ENCODE data around the gene DDIT4L. TPM values are rescaled to one million over a fixed set of nuclear protein-coding genes. Genes with fewer than 3 reads are reported as not detected.

The DDIT4L gene
- total and polyA plus RNA-seq, 2 donors (not counting 1 experiment from before 2014, with no cell fraction given): not detected

DNA sequence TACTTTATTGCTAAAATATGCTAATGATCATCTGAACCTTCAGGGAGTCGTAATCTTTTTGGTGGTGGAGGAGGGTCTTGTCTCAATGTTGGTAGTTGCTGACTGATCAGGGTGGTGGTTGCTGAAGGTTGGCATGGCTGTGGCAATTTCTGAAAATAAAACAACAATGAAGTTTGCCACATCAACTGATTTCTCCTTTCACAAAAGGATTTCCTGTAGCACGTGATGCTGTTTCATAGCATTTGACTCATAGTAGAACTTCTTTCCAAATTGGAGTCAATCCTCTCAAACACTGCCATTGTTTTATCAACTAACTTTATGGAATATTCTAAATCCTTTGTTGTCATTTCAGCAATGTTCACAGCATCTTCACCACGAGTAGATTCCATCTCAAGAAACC is 19.3 kb downstream of the DDIT4L start:
- CTCF ChIA-PET: no interaction called here
- no peaks in the 10 kb centered on the region for H3K27me3 Mint-ChIP-seq
- no peaks in the 10 kb centered on the region for H3K27me3 ChIP-seq (replicated peaks in 1 of 4; ENCODE audit: control extremely low read depth in 1 of 4, control insufficient read depth in 3 of 4, insufficient read depth in 4 of 4, low read length in 3 of 4)
- H3K4me3 Mint-ChIP-seq: no peak overlapping the region
- H3K79me2 ChIP-seq (ENCODE audit: control insufficient read depth, insufficient read depth, low read length): no peaks in the 10 kb centered on the region
- H3K36me3 ChIP-seq (replicated peaks in 1 of 2; ENCODE audit: control extremely low read depth in 1 of 2, control insufficient read depth in 1 of 2, extremely low read depth in 1 of 2, insufficient read depth in 2 of 2, low read length in 1 of 2): no peaks in the 10 kb centered on the region
- H3K9me3 ChIP-seq (ENCODE audit: control extremely low read depth in 1 of 3, control insufficient read depth in 2 of 3, insufficient read depth in 1 of 3, low read length in 2 of 3): no peaks in the 10 kb centered on the region
- H2AFZ ChIP-seq (ENCODE audit: insufficient read depth, low read depth, low read length, poor library complexity, severe bottlenecking): no peak overlapping the region
- no peak for TF ChIP-seq EZH2 (IDR thresholded peaks at IDR 0.05; ENCODE audit: borderline replicate concordance, insufficient read depth, low read depth, low read length, poor library complexity, severe bottlenecking)
- TF ChIP-seq, protein P1, sequence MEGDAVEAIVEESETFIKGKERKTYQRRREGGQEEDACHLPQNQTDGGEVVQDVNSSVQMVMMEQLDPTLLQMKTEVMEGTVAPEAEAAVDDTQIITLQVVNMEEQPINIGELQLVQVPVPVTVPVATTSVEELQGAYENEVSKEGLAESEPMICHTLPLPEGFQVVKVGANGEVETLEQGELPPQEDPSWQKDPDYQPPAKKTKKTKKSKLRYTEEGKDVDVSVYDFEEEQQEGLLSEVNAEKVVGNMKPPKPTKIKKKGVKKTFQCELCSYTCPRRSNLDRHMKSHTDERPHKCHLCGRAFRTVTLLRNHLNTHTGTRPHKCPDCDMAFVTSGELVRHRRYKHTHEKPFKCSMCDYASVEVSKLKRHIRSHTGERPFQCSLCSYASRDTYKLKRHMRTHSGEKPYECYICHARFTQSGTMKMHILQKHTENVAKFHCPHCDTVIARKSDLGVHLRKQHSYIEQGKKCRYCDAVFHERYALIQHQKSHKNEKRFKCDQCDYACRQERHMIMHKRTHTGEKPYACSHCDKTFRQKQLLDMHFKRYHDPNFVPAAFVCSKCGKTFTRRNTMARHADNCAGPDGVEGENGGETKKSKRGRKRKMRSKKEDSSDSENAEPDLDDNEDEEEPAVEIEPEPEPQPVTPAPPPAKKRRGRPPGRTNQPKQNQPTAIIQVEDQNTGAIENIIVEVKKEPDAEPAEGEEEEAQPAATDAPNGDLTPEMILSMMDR (IDR thresholded peaks at IDR 0.05): no peak
- H3K9ac ChIP-seq (ENCODE audit: low read length): no peak overlapping the region
- H4K20me1 ChIP-seq (ENCODE audit: control insufficient read depth, insufficient read depth, low read length, poor library complexity, severe bottlenecking): no peaks in the 10 kb centered on the region
- H3K27ac ChIP-seq (ENCODE audit: low read length in 2 of 2): no peak overlapping the region
- POLR2A ChIA-PET: no interaction called here
- no peak overlapping the region for H3K4me2 ChIP-seq (replicated peaks; ENCODE audit: low read depth, low read length, poor library complexity, severe bottlenecking)
- H3K4me3 ChIP-seq (ENCODE audit: control extremely low read depth in 1 of 5, extremely low read depth in 1 of 5, insufficient read depth in 1 of 5, low read depth in 2 of 5, low read length in 4 of 5): no peak overlapping the region
- no peaks in the 10 kb centered on the region for H3K9me3 Mint-ChIP-seq (ENCODE audit: insufficient read depth)
- no peak for ATAC-seq (ENCODE audit: low read depth)
- WGBS (ENCODE audit: insufficient coverage): 49% methylated on average over 2 of the region's 3 CpGs
- H3K4me1 ChIP-seq (ENCODE audit: control insufficient read depth in 2 of 2, insufficient read depth in 2 of 2, low read length in 2 of 2): peaks cover 0 to 5% of the 10 kb centered on the region in 2 donors
- H3K27ac Mint-ChIP-seq: no peak overlapping the region
- intact Hi-C loops (cut with micrococcal nuclease): no loop called here
- DNase-seq: no peak
- peaks cover 16% of the 10 kb centered on the region for H3K4me1 Mint-ChIP-seq

DNA sequence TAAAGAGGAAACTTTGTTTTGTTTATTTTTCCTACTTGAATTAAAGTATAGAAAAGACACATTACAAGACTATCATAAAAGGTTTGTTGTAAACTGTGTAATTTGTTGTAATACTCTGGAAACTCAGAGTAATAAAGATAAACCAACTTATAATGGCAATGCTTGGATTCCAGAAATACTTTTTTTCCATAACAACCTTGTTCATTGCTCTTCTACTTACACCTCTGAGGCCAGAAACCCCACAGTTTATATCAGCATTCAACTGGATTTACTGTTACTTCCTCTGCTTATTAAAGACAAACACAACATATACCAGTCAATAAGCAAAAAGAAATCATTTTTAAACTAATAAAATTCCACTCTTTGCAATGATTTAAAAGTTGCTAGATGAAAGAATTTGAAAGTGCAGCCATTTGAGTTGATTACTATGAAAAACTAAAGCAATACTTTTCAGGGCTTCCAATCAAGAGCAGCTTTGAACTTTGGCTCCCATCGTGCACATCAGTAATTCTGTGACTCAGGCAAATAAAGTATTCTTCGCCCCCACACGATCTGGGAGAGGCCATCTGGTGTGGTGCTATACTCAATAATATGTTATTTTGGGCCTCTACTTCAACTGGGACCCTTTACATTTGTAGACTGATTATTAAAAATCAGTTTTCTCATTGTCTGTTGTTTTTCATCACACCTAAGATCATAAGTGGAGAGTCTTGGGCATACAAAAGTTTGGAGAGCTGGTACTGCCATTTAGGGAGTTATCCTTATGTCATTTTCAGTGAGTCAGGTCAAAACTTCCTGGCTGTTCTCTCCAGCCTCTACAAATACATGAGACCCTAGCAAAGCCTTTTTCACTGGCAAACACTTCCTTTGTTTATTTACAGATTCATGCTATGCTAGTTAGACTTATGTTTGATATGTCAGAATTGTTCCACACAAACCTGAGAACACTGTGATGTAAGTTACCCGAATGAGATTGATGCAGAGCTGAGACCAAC is 20.5 kb downstream of the DDIT4L start:
- intact Hi-C loops (cut with micrococcal nuclease): no loop called here
- Histone ChIP-seq H3K4me3 (ENCODE audit: control extremely low read depth in 1 of 5, extremely low read depth in 1 of 5, insufficient read depth in 1 of 5, low read depth in 2 of 5, low read length in 4 of 5) (no peak overlapping the region), H3K27me3 (replicated peaks in 1 of 4; ENCODE audit: control extremely low read depth in 1 of 4, control insufficient read depth in 3 of 4, insufficient read depth in 4 of 4, low read length in 3 of 4) (no peaks in the 10 kb centered on the region), H3K36me3 (replicated peaks in 1 of 2; ENCODE audit: control extremely low read depth in 1 of 2, control insufficient read depth in 1 of 2, extremely low read depth in 1 of 2, insufficient read depth in 2 of 2, low read length in 1 of 2) (no peaks in the 10 kb centered on the region), H3K9me3 (ENCODE audit: control extremely low read depth in 1 of 3, control insufficient read depth in 2 of 3, insufficient read depth in 1 of 3, low read length in 2 of 3) (no peaks in the 10 kb centered on the region), H4K20me1 (ENCODE audit: control insufficient read depth, insufficient read depth, low read length, poor library complexity, severe bottlenecking) (no peaks in the 10 kb centered on the region), H3K4me1 (ENCODE audit: control insufficient read depth in 2 of 2, insufficient read depth in 2 of 2, low read length in 2 of 2) (peaks cover 0 to 5% of the 10 kb centered on the region in 2 donors), H3K27ac (ENCODE audit: low read length in 2 of 2) (no peak overlapping the region), H3K9ac (ENCODE audit: low read length) (no peak overlapping the region), H2AFZ (ENCODE audit: insufficient read depth, low read depth, low read length, poor library complexity, severe bottlenecking) (no peak overlapping the region), H3K4me2 (replicated peaks; ENCODE audit: low read depth, low read length, poor library complexity, severe bottlenecking) (no peak overlapping the region), H3K79me2 (ENCODE audit: control insufficient read depth, insufficient read depth, low read length) (no peaks in the 10 kb centered on the region)
- no CpG with 5 or more reads among the region's 4 CpGs for WGBS (ENCODE audit: insufficient coverage)
- Mint-ChIP-seq H3K4me3 (no peak overlapping the region), H3K27me3 (no peaks in the 10 kb centered on the region), H3K27ac (no peak overlapping the region), H3K4me1 (peaks cover 22% of the 10 kb centered on the region), H3K9me3 (ENCODE audit: insufficient read depth) (no peaks in the 10 kb centered on the region)
- no peak for TF ChIP-seq EZH2 (IDR thresholded peaks at IDR 0.05; ENCODE audit: borderline replicate concordance, insufficient read depth, low read depth, low read length, poor library complexity, severe bottlenecking)
- TF ChIP-seq, protein P1 (IDR thresholded peaks at IDR 0.05): no peak
- ATAC-seq (ENCODE audit: low read depth) (no peak), DNase-seq (no peak)
- CTCF ChIA-PET: no interaction called here
- POLR2A ChIA-PET: no interaction called here

Measured in B cell (primary cell).